Measurements from ENCODE around the gene ZDHHC17. TPM values are rescaled to one million over a fixed set of nuclear protein-coding genes. Genes with fewer than 3 reads are reported as not detected.
A peak's percentile ranks its signal among the peaks of the same experiment; 100 is the strongest.

The ZDHHC17 gene
- total RNA-seq, 4 donors from 2014 or later: 26.2 to 41.9 (median 38.0) TPM

- no peaks in the 10 kb centered on the region for H3K27me3 ChIP-seq
- H3K4me1 ChIP-seq: peaks cover 0 to 13% (median 11%) of the 10 kb centered on the region in 4 donors
- H3K27ac ChIP-seq (replicated peaks in 1 of 4): no peak overlapping the region
- peaks cover 18 to 52% (median 32%) of the 10 kb centered on the region in 4 donors for H3K36me3 ChIP-seq
- 96% methylated on average over 4 of the region's 4 CpGs for WGBS
- TF ChIP-seq EP300 (IDR thresholded peaks at IDR 0.05): no peak
- TF ChIP-seq POLR2AphosphoS5 (IDR thresholded peaks at IDR 0.05): no peak
- no peak for TF ChIP-seq POLR2A (IDR thresholded peaks at IDR 0.05; ENCODE audit: low read depth)
- peaks cover 0 to 11% (median 5%) of the 10 kb centered on the region in 4 donors for H3K9me3 ChIP-seq
- H3K4me3 ChIP-seq: no peak overlapping the region
- intact Hi-C loops (cut with DNase I): no loop called here
- DNase-seq (ENCODE audit: extremely low spot score): no peak
These were observed 91.4 kb downstream of the ZDHHC17 start for GRCh38 chr12:76855271-76855670.

- H3K36me3 ChIP-seq: peaks cover 16 to 43% (median 28%) of the 10 kb centered on the region in 4 donors
- 70% methylated on average over 1 of the region's 1 CpG for WGBS
- peaks cover 0 to 11% (median 5%) of the 10 kb centered on the region in 4 donors for H3K9me3 ChIP-seq
- H3K4me3 ChIP-seq: no peak overlapping the region
- no peak overlapping the region for H3K27ac ChIP-seq (replicated peaks in 1 of 4)
- peaks cover 0 to 19% (median 18%) of the 10 kb centered on the region in 4 donors for H3K4me1 ChIP-seq
- no peak for DNase-seq (ENCODE audit: extremely low spot score)
- intact Hi-C loops (cut with DNase I): no loop called here
- no peaks in the 10 kb centered on the region for H3K27me3 ChIP-seq
- TF ChIP-seq EP300 (IDR thresholded peaks at IDR 0.05) (no peak), POLR2AphosphoS5 (IDR thresholded peaks at IDR 0.05) (no peak), POLR2A (IDR thresholded peaks at IDR 0.05; ENCODE audit: low read depth) (no peak), CTCF (IDR thresholded peaks at IDR 0.05) (no peak)
These were observed 92.2 kb downstream of the ZDHHC17 start for GRCh38 chr12:76856018-76856644.

DNA sequence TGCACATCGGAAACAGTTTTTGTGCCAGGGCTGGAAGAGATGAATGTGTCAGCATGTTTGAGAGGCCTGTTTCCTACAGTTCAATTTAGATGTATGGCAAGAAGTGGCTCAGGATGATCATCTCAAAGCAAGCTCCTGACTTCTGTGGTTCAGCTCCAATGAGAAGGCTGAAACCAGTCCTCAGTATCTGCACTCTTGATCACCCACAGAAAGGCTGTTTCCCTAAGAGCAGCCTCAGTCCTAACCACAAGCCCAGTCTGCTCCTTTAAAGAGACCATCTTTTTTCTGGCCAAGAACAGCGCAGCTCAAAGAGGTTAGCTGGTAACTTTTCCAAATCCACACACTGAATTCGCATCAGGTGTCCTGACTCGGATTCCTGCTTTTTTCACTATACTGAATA is 95.7 kb downstream of the ZDHHC17 start:
- Histone ChIP-seq H3K4me1 (peaks cover 0 to 40% (median 38%) of the 10 kb centered on the region in 4 donors), H3K4me3 (no peak overlapping the region), H3K27me3 (no peaks in the 10 kb centered on the region), H3K27ac (replicated peaks in 1 of 4) (peak overlapping the region; percentile 39 to 75 (median 50)), H3K9me3 (peaks cover 0 to 11% (median 5%) of the 10 kb centered on the region in 4 donors), H3K36me3 (peaks cover 13 to 47% (median 31%) of the 10 kb centered on the region in 4 donors)
- no peak for DNase-seq (ENCODE audit: extremely low spot score)
- TF ChIP-seq POLR2A (IDR thresholded peaks at IDR 0.05; ENCODE audit: low read depth): no peak
- no peak for TF ChIP-seq CTCF (IDR thresholded peaks at IDR 0.05)
- TF ChIP-seq EP300 (IDR thresholded peaks at IDR 0.05): no peak
- no peak for TF ChIP-seq POLR2AphosphoS5 (IDR thresholded peaks at IDR 0.05)
- whole genome bisulfite sequencing: 53% methylated on average over 4 of the region's 4 CpGs
- intact Hi-C loops (cut with DNase I): no loop called here

DNA sequence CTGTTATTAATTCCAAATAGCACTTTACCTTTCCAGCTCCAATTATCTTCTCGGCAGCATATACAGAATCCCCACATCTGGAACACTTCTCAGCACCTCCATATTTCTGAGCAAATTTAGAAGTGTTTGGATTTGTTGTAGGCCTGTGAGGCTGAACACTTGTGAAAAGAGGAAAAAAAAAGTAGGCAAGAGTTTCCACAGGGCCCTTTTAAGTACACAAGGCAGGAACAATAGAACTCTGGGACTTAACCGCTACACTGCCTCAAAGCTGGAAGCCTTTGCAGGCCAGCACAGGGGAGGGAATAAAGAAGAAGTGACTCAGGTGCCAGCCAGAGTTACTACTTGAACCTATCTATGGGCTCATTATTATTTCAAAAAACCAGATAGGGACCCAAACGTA is 96.3 kb downstream of the ZDHHC17 start:
- H3K27ac ChIP-seq (replicated peaks in 1 of 4): peak overlapping the region; percentile 39 to 75 (median 50)
- peaks cover 0 to 11% (median 5%) of the 10 kb centered on the region in 4 donors for H3K9me3 ChIP-seq
- no peaks in the 10 kb centered on the region for H3K27me3 ChIP-seq
- H3K36me3 ChIP-seq: peaks cover 11 to 45% (median 31%) of the 10 kb centered on the region in 4 donors
- intact Hi-C loops (cut with DNase I): no loop called here
- no peak for DNase-seq (ENCODE audit: extremely low spot score)
- 55% methylated on average over 3 of the region's 3 CpGs for WGBS
- H3K4me1 ChIP-seq: peaks cover 0 to 46% (median 44%) of the 10 kb centered on the region in 4 donors
- no peak for TF ChIP-seq EP300 (IDR thresholded peaks at IDR 0.05)
- TF ChIP-seq POLR2AphosphoS5 (IDR thresholded peaks at IDR 0.05): no peak
- TF ChIP-seq POLR2A (IDR thresholded peaks at IDR 0.05; ENCODE audit: low read depth): no peak
- no peak for TF ChIP-seq CTCF (IDR thresholded peaks at IDR 0.05)
- no peak overlapping the region for H3K4me3 ChIP-seq

DNA sequence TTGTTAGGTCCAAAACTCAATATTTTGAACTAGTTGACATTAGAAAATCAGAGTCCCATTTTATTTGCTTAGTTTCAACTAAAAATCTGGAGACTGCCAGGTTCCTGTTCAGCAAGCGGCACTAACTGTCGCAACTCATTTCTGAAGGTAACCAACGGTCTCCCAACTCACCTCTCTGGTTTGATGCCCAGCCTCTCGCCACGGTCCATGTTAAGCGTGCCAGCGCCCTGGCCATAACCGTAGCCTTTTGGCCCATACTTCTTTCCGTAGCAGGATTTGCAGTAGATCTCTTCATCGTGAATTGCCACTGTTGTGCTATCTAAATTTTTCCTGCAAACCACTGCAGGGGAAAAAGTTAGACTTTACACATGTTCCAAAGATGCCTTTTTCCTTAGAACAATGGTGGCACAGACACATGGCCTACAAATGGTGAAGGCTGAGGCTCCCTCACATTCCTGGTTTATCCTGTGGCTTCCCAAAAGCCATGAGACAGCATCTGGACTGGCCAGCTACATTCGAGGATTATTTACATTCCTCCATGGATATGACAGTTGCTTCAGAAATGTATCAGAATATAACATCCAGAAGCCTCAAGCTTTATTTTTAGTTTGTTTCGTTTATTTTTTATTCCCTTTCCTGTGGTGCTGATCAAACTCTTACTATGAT is 99.2 kb downstream of the ZDHHC17 start:
- no peak overlapping the region for H3K4me3 ChIP-seq
- H3K27ac ChIP-seq (replicated peaks in 1 of 4): peak overlapping the region; percentile 49 to 77 (median 65)
- WGBS: 78% methylated on average over 12 of the region's 12 CpGs
- H3K4me1 ChIP-seq: peaks cover 0 to 65% (median 62%) of the 10 kb centered on the region in 4 donors
- H3K27me3 ChIP-seq: no peaks in the 10 kb centered on the region
- DNase-seq (ENCODE audit: extremely low spot score): no peak
- intact Hi-C loops (cut with DNase I): no loop called here
- H3K9me3 ChIP-seq: no peaks in the 10 kb centered on the region
- peaks cover 0 to 31% (median 11%) of the 10 kb centered on the region in 4 donors for H3K36me3 ChIP-seq
- TF ChIP-seq POLR2AphosphoS5 (IDR thresholded peaks at IDR 0.05) (peak in 1 of 2 donors; percentile 6), EP300 (IDR thresholded peaks at IDR 0.05) (no peak), POLR2A (IDR thresholded peaks at IDR 0.05; ENCODE audit: low read depth) (no peak), CTCF (IDR thresholded peaks at IDR 0.05) (no peak)

Measured in esophagus muscularis mucosa (tissue), 4 donors.